Measurements from ENCODE around the gene TOP2A.

DNA sequence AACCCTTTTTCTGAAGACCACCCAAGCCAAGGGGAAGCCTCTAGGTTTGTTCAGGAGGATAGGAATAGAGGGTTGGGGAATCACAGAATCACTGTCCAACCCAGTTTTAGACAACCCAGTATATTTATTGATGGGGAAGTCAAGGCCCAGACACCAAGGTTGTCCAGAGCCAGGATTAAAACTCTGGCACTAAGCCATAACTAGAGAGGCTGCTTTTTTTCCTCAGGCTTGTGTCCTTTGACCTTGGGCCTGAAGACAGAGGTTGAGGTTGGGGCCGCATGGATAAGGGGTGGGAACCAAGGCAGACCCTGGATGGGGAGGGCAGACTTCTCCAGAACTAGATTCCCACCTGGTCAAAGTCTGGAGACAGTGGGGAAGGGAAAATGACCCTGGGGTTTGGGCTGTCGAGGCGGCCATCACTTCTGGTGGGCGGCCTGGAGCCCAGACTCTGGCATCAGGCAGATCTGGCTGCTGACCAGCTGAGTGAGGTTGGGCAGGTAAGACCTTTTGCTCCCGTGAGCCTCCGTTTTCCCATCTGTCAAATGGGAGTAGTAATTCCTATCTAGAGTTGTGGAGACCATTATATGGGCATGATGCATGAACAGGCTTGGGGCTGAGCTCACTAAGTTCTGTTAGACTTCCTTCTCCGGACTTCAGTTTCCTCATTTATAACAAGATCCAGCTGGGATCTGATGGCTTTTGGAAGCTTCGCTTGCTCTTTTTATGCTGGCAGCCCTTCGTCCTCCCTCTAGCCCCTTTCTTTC is 43.5 kb upstream of the TOP2A start:
- TF ChIP-seq POLR2AphosphoS5 (IDR thresholded peaks at IDR 0.05; ENCODE audit: low read depth, low read length) (no peak), POLR2A (IDR thresholded peaks at IDR 0.05; ENCODE audit: low read depth, low read length) (no peak), SPI1 (IDR thresholded peaks at IDR 0.05; ENCODE audit: low read depth, low read length) (no peak), TAF1 (IDR thresholded peaks at IDR 0.05; ENCODE audit: low read depth, low read length) (no peak)
